Duodenal mucosa (tissue), 2 donors: ENCODE results near the gene SKI.
A peak's percentile ranks its signal among the peaks of the same experiment; 100 is the strongest.

Experiments
- H3K27ac ChIP-seq: one replicate; pipeline ENCODE4 v1.7.0; 2013; ENCODE audit warnings: low read depth, low read length
- H3K27me3 ChIP-seq, 2 donors: one replicate each; pipeline ENCODE4 v1.7.0; 2013; ENCODE audit warnings: low read length in 2 of 2, control low read depth in 1 of 2; ENCODE audit not compliant: insufficient read depth in 2 of 2, control insufficient read depth in 1 of 2
- H3K36me3 ChIP-seq, 2 donors: one replicate each; pipeline ENCODE4 v1.7.0; 2013; ENCODE audit warnings: low read length in 2 of 2, control low read depth in 1 of 2; ENCODE audit not compliant: insufficient read depth in 2 of 2, control insufficient read depth in 1 of 2
- H3K4me1 ChIP-seq, 2 donors: one replicate each; pipeline ENCODE4 v1.7.0; 2013; ENCODE audit warnings: low read length in 2 of 2, control low read depth in 1 of 2; ENCODE audit not compliant: insufficient read depth in 2 of 2, control insufficient read depth in 1 of 2
- H3K4me3 ChIP-seq, 2 donors: one replicate each; pipeline ENCODE4 v1.7.0; 2013; ENCODE audit warnings: low read length in 2 of 2, low read depth in 1 of 2
- H3K9ac ChIP-seq, 2 donors: one replicate each; pipeline ENCODE4 v1.7.0; 2013; ENCODE audit warnings: low read length in 2 of 2, low read depth in 1 of 2
- H3K9me3 ChIP-seq, 2 donors: one replicate each; pipeline ENCODE4 v1.7.0; 2013; ENCODE audit warnings: low read length in 2 of 2, control low read depth in 1 of 2; ENCODE audit not compliant: control insufficient read depth in 1 of 2

The SKI gene

DNA sequence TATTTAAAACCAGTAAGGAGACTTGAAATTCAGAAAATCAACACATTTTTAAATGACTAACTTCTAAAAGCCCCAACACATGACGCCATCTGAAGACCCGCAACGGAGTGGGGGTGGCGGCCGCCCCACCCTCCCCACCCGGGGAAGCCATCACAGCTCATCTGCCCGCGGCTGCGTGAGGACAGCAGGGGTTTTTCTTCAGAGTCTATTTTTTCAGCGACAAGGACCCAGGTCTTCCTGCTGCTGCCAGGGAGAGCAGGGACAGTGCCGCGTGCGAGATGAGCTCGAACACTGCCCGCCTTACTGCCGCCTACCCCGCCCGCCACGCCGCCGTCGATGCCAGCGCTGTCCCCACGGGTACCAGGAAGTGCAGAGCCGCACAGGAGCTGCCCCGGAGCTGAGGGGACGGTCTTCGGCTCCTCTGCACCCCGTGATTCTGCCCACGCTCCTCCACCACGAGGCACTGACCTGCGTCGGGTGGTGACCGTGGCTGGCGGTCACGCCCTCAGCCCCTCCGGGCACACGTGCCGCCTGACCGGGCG lies 79.0 kb downstream of the SKI start:
- no peak overlapping the region for H3K27ac ChIP-seq
- H3K36me3 ChIP-seq: peaks cover 27 to 55% of the 10 kb centered on the region in 2 donors

DNA sequence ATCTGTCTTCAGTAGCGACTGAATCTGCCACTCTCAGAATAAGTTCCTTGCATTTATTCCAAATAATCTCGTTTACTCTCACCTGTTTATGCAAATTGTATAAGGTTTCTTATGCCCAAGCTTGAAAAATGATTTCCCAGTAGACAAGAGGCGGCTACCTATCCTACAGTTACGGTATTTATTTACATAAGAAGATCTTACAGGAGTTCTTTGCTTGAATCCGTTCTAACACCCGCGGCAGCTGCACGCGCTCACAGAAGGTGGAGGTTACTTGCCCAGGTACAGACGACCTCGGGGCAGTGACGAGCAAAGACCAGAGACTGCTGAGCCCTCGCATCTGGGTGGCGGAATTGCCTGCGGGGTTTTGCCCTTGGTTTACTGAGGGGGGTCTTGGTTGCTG lies 79.9 kb downstream of the SKI start:
- Histone ChIP-seq H3K4me3 (no peak overlapping the region), H3K9me3 (no peaks in the 10 kb centered on the region), H3K4me1 (peaks cover 0 to 16% of the 10 kb centered on the region in 2 donors), H3K9ac (no peak overlapping the region), H3K27me3 (no peaks in the 10 kb centered on the region), H3K36me3 (peaks cover 27 to 55% of the 10 kb centered on the region in 2 donors), H3K27ac (no peak overlapping the region)

More for the DNA sequence above, 79.0 kb downstream of the SKI start:
- peaks cover 0 to 15% of the 10 kb centered on the region in 2 donors for H3K4me1 ChIP-seq
- H3K9ac ChIP-seq: no peak overlapping the region
- H3K4me3 ChIP-seq: no peak overlapping the region
- H3K9me3 ChIP-seq: no peaks in the 10 kb centered on the region
- no peaks in the 10 kb centered on the region for H3K27me3 ChIP-seq

DNA sequence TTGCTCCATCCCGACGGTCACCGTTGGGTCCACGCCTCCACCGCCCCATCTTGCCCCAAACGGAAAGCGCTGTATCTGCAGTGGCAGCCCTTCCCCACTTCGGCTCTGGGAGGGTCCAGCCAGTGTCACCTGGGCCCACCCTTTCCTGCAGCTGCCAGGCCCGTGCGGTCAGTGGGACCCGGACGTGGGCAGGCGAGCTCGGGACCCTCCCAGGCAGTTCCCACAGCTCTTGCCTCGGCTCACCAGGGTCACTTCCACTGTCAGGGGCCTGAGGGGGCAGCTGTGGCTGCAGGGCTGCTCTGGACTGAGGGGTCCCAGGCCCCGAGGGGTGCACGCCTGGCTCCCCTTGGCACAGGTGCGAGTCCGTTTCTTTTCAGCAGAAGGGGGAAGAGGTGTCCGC lies 80.7 kb downstream of the SKI start:
- H3K27ac ChIP-seq: no peak overlapping the region
- H3K27me3 ChIP-seq: no peaks in the 10 kb centered on the region
- H3K36me3 ChIP-seq: peaks cover 27 to 47% of the 10 kb centered on the region in 2 donors
- no peak overlapping the region for H3K9ac ChIP-seq
- no peaks in the 10 kb centered on the region for H3K9me3 ChIP-seq
- peaks cover 0 to 23% of the 10 kb centered on the region in 2 donors for H3K4me1 ChIP-seq
- no peak overlapping the region for H3K4me3 ChIP-seq

DNA sequence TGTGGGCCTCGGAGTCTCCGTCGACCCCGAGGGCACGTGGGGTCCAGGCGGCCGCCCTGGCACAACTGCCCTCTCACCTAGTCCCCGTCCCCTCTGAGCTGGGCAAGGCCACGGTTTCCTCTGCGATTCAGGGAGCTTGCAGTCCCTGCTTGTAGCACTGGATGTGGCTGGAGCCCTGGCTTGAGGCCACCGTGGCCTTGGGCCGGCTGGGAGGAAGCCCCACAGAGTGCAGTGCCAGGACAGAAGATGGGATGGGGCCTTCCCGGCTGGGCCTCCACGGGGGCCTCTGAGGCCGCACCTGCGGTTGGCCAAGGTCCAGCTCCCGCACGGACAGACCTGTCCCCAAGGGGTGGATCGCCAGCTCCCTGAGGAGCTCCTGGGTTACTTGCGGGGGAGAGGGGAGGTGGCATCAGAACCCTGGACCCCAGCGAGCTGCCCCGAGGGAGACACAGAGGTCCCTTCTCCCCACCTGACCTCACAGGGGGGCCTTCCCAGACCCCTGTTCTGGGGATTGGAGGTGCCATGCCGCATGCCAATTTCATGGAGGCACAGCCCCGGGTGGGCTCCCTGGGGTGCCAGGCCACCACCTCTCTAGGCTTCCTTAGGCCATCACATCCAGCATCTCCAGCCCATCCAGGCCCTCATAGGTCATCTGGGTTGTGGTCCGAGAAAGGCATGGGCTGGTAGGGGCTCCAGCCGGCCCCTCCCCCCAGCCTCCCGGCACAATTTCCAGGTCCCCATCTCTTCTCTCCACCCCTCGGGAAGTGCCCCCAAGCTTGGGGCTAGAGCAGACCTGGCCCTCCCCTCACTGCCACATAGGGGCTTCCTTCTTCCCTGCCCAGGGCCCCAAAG lies 82.4 kb downstream of the SKI start:
- Histone ChIP-seq H3K27ac (no peak overlapping the region), H3K4me3 (no peak overlapping the region)

DNA sequence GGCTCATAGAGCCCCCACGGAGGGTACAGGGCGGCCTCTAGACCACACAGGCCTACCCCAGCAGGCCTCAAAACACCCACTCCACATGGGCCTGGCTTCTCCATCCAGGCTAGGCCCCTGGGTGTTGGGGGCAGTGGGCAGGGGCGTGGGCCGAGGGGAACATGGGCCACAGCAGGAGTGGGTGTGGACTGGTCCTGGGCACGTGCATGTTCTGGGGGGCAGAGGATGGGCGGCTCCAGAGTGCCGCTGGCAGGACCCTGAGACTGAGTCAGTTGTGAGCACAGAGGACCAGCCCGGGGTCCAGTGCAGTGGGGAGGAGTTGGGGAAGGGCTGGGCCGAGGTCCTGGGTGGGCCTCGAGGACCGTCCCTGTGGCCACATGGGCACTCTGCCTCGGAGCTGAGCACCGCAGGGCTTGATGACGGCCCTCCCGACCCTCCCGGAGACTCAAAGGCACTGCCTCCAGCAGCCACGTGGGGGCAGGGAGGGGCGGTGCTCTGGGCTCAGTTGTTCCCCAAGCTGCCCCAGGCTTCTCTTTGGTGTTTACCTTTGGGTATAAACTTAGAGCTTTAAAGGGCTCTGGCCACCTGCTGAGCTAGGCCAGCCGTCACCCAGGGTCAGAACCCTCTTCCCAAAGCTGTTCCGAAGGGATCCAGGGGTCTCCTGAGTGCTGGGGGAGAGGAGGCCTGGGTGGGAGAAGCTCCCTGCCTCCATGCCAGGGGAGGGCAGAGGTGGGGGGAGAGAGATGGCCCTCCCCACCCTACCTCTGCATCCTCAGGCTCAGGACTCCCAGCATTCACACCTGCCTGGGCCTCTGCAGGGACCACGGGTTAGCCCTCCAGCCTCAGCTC lies 83.3 kb downstream of the SKI start:
- Histone ChIP-seq H3K4me1 (peaks cover 0 to 27% of the 10 kb centered on the region in 2 donors), H3K9ac (no peak overlapping the region), H3K4me3 (no peak overlapping the region), H3K9me3 (no peaks in the 10 kb centered on the region), H3K36me3 (peaks cover 18 to 21% of the 10 kb centered on the region in 2 donors), H3K27ac (peak overlapping the region; percentile 20), H3K27me3 (no peaks in the 10 kb centered on the region)

More for the DNA sequence above, 82.4 kb downstream of the SKI start:
- H3K36me3 ChIP-seq: peaks cover 18 to 30% of the 10 kb centered on the region in 2 donors
- H3K9ac ChIP-seq: no peak overlapping the region
- H3K9me3 ChIP-seq: no peaks in the 10 kb centered on the region
- H3K27me3 ChIP-seq: no peaks in the 10 kb centered on the region
- H3K4me1 ChIP-seq: peaks cover 0 to 27% of the 10 kb centered on the region in 2 donors

DNA sequence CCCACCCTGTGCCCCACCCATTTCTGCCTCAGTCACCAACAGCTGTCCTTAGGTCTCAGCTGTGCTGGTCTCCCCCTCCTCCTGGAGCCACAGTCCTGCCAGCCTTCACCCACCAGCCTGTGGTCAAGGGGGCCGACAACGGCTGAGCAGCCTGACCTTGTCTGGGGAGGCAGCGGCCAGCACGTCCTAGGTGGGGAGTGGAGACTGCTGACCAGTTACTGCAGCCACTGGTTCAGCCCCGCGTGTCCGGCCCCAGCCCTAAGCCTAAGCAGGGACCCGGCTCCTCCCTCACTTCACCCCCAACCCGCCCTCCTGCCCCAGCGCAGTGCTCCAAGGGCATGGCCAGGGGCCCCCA lies 84.0 kb downstream of the SKI start:
- H3K36me3 ChIP-seq: peaks cover 18 to 19% of the 10 kb centered on the region in 2 donors
- H3K9me3 ChIP-seq: no peaks in the 10 kb centered on the region
- H3K27ac ChIP-seq: no peak overlapping the region
- H3K4me3 ChIP-seq: no peak overlapping the region
- H3K4me1 ChIP-seq: peaks cover 0 to 27% of the 10 kb centered on the region in 2 donors
- H3K9ac ChIP-seq: no peak overlapping the region
- H3K27me3 ChIP-seq: no peaks in the 10 kb centered on the region

DNA sequence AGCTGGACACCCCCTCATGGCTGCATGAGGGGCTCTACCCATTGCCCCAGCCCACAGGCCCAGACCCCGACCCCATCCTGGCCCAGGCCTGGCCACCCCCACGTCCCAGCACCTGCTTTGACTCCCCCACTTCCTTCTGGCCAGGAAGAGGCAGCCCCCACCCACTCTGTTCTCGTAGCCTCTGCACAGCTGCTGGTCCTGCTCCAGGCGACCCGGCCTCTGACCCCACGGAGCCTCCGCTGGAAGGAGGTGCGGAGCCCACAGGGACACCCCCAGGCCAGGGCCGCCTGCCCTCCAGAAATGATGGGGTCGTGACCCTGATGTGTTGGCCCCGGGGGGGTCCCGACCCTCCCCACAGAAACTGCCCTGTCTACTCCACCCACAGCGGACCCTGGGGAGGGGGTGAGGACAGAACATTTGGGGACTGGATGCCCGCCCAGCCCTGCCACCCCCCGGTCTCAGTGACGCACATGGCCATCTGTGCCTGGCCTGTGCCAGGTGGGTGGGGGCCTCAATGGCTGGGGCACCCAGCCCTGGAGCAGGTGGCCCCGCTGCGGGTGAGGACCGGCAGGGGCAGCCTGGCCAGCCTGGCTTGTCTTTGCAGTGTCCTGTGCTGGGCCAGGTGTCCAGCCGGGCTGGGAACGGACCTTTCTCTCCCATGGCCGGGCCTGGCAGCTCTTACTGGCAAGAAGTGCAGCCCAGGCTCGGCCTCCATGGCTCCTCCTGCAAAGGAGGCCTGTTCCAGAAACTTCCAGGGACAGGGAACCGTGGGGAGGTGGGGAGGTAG lies 84.6 kb downstream of the SKI start:
- Histone ChIP-seq H3K4me1 (peaks cover 0 to 27% of the 10 kb centered on the region in 2 donors), H3K36me3 (peaks cover 12 to 14% of the 10 kb centered on the region in 2 donors), H3K4me3 (no peak overlapping the region), H3K27me3 (no peaks in the 10 kb centered on the region), H3K9me3 (no peaks in the 10 kb centered on the region), H3K9ac (no peak overlapping the region), H3K27ac (no peak overlapping the region)

DNA sequence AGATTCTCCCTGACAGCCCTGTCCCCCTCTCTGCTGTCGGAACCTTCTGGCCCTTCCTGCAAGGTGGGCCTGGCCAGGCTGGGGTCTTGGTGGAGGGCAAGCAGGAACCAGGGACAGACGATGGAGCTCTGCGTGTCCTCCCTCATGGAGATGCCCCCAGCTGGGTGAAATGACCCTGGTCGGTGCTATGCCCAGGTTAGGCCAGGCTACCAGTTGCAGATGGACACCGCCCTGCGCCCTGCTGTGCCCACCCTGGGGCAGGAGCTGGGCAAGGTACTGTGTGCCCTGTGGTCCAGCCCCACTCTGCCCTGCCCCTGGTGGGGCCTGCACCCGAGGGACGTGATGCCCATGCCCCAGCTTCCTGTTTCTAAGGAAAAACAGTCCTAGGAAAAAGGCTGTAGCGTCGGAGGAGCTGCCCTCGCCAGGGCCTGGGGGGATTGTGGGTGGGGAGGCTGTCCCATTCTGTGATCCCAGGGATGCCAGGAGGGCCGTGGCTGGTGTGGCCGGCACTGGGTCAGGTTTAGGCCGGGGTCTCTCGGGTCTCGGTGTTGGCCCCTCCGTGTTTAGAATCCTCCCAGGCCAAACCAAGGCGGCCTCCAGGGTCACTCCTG lies 85.6 kb downstream of the SKI start:
- peak overlapping the region in 1 of 2 donors; percentile 18 for H3K9ac ChIP-seq
- no peak overlapping the region for H3K4me3 ChIP-seq
- peaks cover 0 to 27% of the 10 kb centered on the region in 2 donors for H3K4me1 ChIP-seq

DNA sequence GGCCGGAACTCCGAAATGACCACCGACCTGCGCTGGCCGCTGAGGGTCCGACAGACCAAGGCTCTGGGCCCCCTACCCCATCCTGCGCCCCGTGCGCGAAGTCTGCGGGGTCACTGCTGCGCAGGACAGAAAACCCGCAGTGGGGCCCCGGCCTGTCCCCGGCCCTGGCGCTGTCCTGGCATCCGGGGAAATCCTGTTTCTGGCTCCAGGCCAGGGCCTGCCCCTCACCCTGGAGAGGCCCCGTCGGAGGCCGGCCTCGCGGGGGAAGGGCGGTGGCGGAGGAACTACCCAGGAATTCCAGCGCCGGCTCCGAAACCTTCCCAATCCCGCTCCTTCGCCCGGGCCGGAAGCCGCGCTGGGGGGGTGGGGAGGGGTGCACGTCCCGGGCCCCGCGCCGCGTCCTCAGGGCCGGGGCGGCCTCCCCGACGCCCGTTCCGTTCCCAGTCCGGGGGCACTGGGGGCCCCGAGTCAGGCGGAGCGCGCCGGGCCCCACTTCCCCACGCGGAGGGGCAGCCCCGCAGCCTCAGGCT lies 86.2 kb downstream of the SKI start:
- H3K4me3 ChIP-seq: peak overlapping the region in 1 of 2 donors; percentile 16
- H3K36me3 ChIP-seq: no peaks in the 10 kb centered on the region
- H3K9me3 ChIP-seq: no peaks in the 10 kb centered on the region
- peak overlapping the region; percentile 10 for H3K27ac ChIP-seq
- H3K27me3 ChIP-seq: no peaks in the 10 kb centered on the region
- peaks cover 0 to 27% of the 10 kb centered on the region in 2 donors for H3K4me1 ChIP-seq
- H3K9ac ChIP-seq: peak overlapping the region in 1 of 2 donors; percentile 18

More for the DNA sequence above, 85.6 kb downstream of the SKI start:
- Histone ChIP-seq H3K27ac (peak overlapping the region; percentile 10), H3K9me3 (no peaks in the 10 kb centered on the region), H3K36me3 (peaks cover 1 to 3% of the 10 kb centered on the region in 2 donors), H3K27me3 (no peaks in the 10 kb centered on the region)
